PC-3 (cell line): ENCODE results near the gene NPTXR. TPM values are rescaled to one million over a fixed set of nuclear protein-coding genes. Genes with fewer than 3 reads are reported as not detected.

Experiments
- ATAC-seq: fragments of 200-7000 bp; cut with Tn5 transposase; 2 replicates; pipeline ENCODE4 v1.9.1; 2020; ENCODE audit warnings: mild to moderate bottlenecking, moderate library complexity
- BruUV-seq: library from RNA; stranded (reverse); fragments of 400-500 nt; replicated peaks from 2 replicates; lab custom pipeline; 2021; lab: Mats Ljungman, UMichigan
- CTCF ChIA-PET: fragments of 300-600 bp; sonication (Branson Sonifier 250); formaldehyde crosslinking; loops from one replicate; lab custom pipeline; 2022; ENCODE audit warnings: antibody characterized with exemption; lab: Charles Lee
- POLR2A ChIA-PET: fragments of 300-600 bp; sonication (Branson Sonifier 250); formaldehyde crosslinking; loops from one replicate; lab custom pipeline; 2022; ENCODE audit warnings: antibody characterized with exemption; ENCODE audit not compliant: unreplicated experiment; lab: Charles Lee
- DNase-seq: peaks from one replicate; pipeline ENCODE4 v3.0.0-alpha.2; 2015
- H2AFZ ChIP-seq: fragments of 300-600 bp; sonication (generic); 2 replicates; pipeline ENCODE4 v1.6.0; 2016; ENCODE audit warnings: antibody characterized with exemption, low read length
- H3F3A ChIP-seq: fragments of 300-600 bp; sonication (generic); one replicate; pipeline ENCODE4 v1.6.0; 2017; ENCODE audit warnings: antibody characterized with exemption, low read length, control low read depth, mild to moderate bottlenecking; ENCODE audit not compliant: unreplicated experiment
- H3K27ac ChIP-seq: fragments of 300-600 bp; sonication (generic); 2 replicates; pipeline ENCODE4 v1.5.1; 2016; ENCODE audit warnings: mild to moderate bottlenecking, low read length
- H3K27me3 ChIP-seq: fragments of 300-600 bp; sonication (generic); 2 replicates; pipeline ENCODE4 v1.6.1; 2016; ENCODE audit warnings: low read length, mixed read lengths
- H3K36me3 ChIP-seq: fragments of 300-600 bp; sonication (generic); 2 replicates; pipeline ENCODE4 v1.6.1; 2016; ENCODE audit warnings: low read depth, mixed run types, low read length, mixed read lengths
- H3K4me1 ChIP-seq: fragments of 300-600 bp; sonication (generic); 2 replicates; pipeline ENCODE4 v1.5.1; 2016; ENCODE audit warnings: low read length; ENCODE audit not compliant: insufficient read depth
- H3K4me2 ChIP-seq: fragments of 300-600 bp; sonication (generic); 2 replicates; pipeline ENCODE4 v1.6.0; 2016; ENCODE audit warnings: low read length
- H3K4me3 ChIP-seq: fragments of 300-600 bp; sonication (generic); 2 replicates; pipeline ENCODE4 v1.5.1; 2016; ENCODE audit warnings: mild to moderate bottlenecking, low read length, mixed read lengths
- H3K79me2 ChIP-seq: fragments of 300-600 bp; sonication (generic); 2 replicates; pipeline ENCODE4 v1.6.1; 2017; ENCODE audit warnings: low read length, mixed read lengths
- H3K9ac ChIP-seq: fragments of 300-600 bp; sonication (generic); 2 replicates; pipeline ENCODE4 v1.6.0; 2016; ENCODE audit warnings: mild to moderate bottlenecking, low read length
- H3K9me2 ChIP-seq: fragments of 300-600 bp; sonication (generic); replicated peaks from 2 replicates; pipeline ENCODE4 v1.6.1; 2016; ENCODE audit warnings: mixed run types, low read length, mixed read lengths
- H3K9me3 ChIP-seq: fragments of 300-600 bp; sonication (generic); 2 replicates; pipeline ENCODE4 v1.6.1; 2016; ENCODE audit warnings: low read length, mixed read lengths
- H4K20me1 ChIP-seq: fragments of 300-600 bp; sonication (generic); 2 replicates; pipeline ENCODE4 v1.6.1; 2016; ENCODE audit warnings: low read length, mixed read lengths
- CTCF ChIP-seq: fragments of 300-600 bp; sonication (generic); conservative IDR thresholded peaks from 2 replicates; pipeline ENCODE4 v1.5.1; 2017; ENCODE audit warnings: antibody characterized with exemption, low read depth, mild to moderate bottlenecking, low read length
- EZH2 ChIP-seq: fragments of 300-600 bp; sonication (generic); IDR thresholded peaks from one replicate; pipeline ENCODE4 v1.6.1; 2017; ENCODE audit warnings: antibody characterized with exemption, mild to moderate bottlenecking, low read length; ENCODE audit not compliant: unreplicated experiment
- EZH2phosphoT487 ChIP-seq: fragments of 300-600 bp; sonication (generic); IDR thresholded peaks from 2 replicates; pipeline ENCODE4 v1.6.1; 2018; ENCODE audit warnings: mild to moderate bottlenecking, antibody characterized with exemption, low read length, borderline replicate concordance
- intact Hi-C: fragments of 100-400 bp; cut with micrococcal nuclease; formaldehyde crosslinking; loops from 2 replicates; pipeline ENCODE4 v1.9.0; 2023
- total RNA-seq: library from RNA; depleted of rRNA; stranded (reverse); fragments of >200 nt; gene quantifications from 2 replicates; pipeline ENCODE4 v1.2.3, GENCODE V29; 2014

The NPTXR gene
- total RNA-seq, 1 experiment from 2014 or later: 2.8 TPM

GRCh38 chr22:38796262-38796957 lies 47.4 kb downstream of the NPTXR start:
- no peak overlapping the region for H3K27ac ChIP-seq
- no peak overlapping the region for H3K9ac ChIP-seq
- DNase-seq (no peak), ATAC-seq (no peak)
- peaks cover 6% of the 10 kb centered on the region for H3K79me2 ChIP-seq
- H3K4me3 ChIP-seq: no peak overlapping the region
- ChIA-PET CTCF (no interaction called here), POLR2A (no interaction called here)
- no peak for TF ChIP-seq EZH2phosphoT487
- TF ChIP-seq CTCF: no peak
- TF ChIP-seq EZH2: no peak
- intact Hi-C loops: no loop called here
- H3F3A ChIP-seq: no peaks in the 10 kb centered on the region
- H3K27me3 ChIP-seq: peaks cover 4% of the 10 kb centered on the region; the same call in 1 of the 2 replicates
- no TSS peak for BruUV-seq
- no peaks in the 10 kb centered on the region for H3K9me2 ChIP-seq
- no peaks in the 10 kb centered on the region for H4K20me1 ChIP-seq
- peaks cover 14% of the 10 kb centered on the region for H3K4me1 ChIP-seq
- no peak overlapping the region for H2AFZ ChIP-seq
- H3K4me2 ChIP-seq: no peak overlapping the region
- H3K36me3 ChIP-seq: no peaks in the 10 kb centered on the region
- no peaks in the 10 kb centered on the region for H3K9me3 ChIP-seq

- Histone ChIP-seq H3F3A (no peaks in the 10 kb centered on the region), H3K27me3 (peaks cover 4% of the 10 kb centered on the region; the same call in 1 of the 2 replicates), H2AFZ (no peak overlapping the region), H3K27ac (no peak overlapping the region), H3K9ac (no peak overlapping the region), H3K9me2 (no peaks in the 10 kb centered on the region), H3K36me3 (no peaks in the 10 kb centered on the region), H3K4me1 (peaks cover 14% of the 10 kb centered on the region), H4K20me1 (no peaks in the 10 kb centered on the region), H3K9me3 (no peaks in the 10 kb centered on the region), H3K4me3 (no peak overlapping the region), H3K4me2 (no peak overlapping the region), H3K79me2 (peaks cover 6% of the 10 kb centered on the region)
- ChIA-PET POLR2A (no interaction called here), CTCF (no interaction called here)
- intact Hi-C loops: no loop called here
- no peak for TF ChIP-seq EZH2phosphoT487
- TF ChIP-seq CTCF: no peak
- no peak for TF ChIP-seq EZH2
- BruUV-seq: no TSS peak
- no peak for DNase-seq
- ATAC-seq: no peak
These were observed 48.3 kb downstream of the NPTXR start for GRCh38 chr22:38795569-38795968.
